ENCODE data around the gene ZNF512.
A peak's percentile ranks its signal among the peaks of the same experiment; 100 is the strongest.

The ZNF512 gene

DNA sequence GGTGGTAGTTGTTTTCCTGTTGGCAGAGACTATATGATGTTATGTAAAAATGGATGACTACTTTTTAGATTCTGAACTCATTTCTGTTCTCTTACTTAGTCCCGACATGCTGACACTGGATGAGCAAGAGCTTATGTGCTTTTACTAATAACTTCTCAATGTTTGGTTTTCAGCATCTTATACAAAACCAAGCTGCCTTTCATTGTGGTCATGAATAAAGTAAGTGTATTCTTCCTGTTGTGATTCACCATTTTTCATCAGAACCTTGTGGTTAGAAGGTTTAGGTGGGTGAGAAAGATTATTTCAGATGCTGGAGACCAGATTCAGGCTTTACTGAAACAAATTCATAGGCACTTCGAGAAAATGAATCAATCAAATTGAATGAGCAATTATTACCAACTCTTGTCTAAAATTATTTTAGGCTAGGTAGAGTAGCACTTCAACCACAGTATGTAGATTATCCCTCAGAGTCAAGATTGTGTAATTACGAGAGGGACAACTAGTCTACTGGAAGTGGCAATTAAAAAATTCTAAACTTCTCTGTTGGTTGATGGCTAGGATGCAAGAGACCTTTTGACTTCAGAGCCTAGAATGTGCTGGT lies 55.3 kb downstream of the ZNF512 start:
- DNase-seq, result no peak

DNA sequence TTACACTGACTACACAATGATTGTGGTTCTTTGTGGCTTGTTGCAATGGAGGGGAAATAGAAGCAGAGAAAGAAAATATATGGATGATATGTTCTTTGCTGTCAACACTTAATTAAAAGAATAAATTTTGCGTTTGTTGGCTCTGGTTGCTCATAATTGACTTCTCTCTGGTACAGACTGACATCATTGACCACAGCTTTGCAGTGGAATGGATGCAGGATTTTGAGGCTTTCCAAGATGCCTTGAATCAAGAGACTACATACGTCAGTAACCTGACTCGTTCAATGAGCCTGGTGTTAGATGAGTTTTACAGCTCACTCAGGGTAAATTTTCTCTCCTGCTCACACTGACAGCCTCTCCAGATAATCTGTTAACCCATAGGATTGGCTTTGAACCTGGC lies 55.9 kb downstream of the ZNF512 start:
- DNase-seq, result no peak

DNA sequence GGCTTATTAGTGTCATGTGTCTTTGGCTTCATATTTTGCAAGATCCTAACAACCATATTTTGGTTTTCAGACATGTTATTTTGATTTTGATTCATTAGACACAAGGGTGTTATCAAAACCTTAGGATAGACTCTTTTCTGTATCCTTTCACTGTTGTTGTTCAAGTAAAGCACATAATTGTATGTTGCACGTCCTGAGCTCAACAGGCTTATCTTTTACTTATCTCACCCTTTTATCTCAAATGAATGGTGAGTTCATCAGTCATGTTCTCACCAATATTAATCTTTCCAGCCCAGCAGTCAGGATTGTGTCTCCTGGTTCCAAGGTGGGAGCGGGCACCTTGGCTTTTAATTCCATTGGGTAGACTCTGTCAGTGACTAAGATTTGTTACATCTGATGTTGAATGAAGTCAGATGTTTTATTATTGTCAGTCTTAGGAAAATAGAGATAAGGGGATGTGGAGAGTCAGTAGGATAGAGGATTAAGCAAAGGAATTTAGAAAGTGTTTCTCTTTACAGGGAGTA lies 57.9 kb downstream of the ZNF512 start:
- DNase-seq, result no peak

DNA sequence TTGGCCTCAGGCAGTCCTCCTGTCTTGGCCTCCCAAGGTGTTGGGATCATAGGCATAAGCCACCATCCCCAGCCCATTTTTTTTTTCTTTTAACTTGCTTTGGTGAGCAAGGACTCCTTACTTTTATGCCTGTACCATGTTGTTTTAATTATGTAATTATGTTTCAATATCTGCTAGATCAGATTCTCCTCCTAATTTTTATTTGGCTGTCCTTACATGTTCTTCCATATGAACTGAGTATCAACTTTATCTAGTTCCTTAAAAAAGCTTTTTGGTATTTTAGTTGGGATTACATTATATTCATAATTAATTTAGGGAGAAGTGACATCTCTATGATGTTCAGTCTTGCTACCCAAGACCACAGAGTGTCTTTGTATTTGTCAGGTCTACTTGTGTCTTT lies 62.4 kb downstream of the ZNF512 start:
- no peak for DNase-seq

DNA sequence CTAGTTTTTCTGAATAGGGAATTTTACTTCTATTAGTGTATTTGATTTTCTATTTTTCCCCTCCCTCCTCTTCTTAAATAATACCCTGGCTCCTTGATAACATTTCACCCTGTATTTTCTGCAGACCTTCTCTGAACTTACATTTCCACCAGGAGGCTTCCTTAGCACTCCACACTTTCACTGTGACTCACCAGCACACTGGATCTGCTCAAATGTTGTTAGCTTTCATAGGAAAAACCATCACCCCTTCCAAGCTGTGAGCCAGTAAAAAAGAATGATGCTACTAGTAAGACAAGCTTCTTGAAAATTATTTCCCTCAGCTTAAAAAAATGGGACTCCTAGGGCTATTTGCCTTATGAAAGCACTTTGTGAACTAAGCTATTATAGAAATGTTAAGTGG lies 64.4 kb downstream of the ZNF512 start:
- no peak for DNase-seq

DNA sequence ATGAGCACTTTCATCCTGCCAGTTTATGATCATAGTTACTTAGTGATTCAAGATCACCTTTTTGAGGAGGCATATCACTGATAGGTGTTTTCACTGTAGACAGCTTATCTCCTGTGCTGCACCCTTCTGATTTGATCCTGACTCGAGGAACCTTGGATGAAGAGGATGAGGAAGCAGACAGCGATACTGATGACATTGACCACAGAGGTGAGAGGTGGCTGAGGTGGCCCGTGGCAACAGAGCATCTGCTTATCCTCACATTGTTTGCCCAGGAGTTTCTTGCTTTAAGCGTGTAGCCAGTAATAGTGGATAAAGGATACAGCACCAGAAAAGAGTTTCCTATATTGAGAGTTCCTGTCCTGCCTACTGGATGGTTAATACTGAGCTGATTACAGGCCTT lies 64.9 kb downstream of the ZNF512 start:
- DNase-seq, result no peak

DNA sequence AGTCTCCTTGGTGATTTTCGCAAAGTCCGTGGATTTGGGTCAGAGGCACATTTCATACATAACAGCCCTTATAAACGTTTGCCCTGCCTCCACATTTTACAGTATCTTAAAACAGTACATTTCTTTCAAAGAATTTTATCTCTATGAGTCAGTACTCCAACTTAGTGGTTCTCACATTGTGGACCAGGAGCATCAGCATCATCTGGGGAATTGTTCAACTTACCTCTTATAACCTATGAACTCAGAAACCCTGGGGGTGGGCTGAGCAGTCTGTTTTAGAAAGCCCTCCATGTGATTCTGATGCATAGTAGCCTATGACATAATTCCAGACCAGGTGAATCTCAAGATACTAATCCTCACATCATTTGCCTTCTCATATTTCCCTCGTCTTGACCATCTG lies 68.2 kb downstream of the ZNF512 start:
- no peak for DNase-seq

DNA sequence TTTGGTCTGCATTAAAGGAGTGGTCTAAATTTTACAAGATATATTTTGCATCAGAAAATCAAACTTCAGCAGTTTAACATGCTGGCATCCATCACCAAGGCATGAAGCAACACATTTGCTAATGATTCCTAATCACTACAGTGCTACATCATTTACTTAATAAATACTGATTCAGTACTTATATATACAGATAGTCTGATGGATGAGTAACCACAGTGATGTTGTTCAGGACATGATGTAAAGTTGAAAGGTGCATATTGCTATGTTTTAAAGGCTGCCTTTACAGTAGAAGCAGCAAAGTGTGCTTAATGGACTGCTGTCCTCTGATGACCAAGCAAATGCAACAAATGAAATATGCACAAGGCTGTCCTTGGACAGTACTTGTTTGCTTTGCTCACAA lies 69.5 kb downstream of the ZNF512 start:
- no peak for DNase-seq

DNA sequence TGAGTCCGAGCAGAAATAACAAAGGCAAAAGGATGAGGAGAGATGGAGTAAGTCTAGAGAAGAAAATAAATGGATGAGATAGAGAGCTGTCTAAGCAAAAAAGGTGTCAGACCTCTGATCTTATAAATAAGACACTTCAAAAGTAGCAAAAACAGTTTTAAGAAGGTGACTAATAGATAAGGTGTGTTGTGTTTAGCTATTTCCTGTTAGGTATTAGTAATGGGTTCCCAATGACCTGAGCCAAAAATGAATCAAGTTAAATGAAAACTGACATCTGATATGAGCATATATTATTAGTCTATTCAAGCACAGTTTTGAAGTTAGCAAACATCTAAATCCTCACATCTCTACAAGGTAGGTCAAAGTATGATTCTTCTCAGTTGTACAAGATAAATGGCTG lies 69.9 kb downstream of the ZNF512 start:
- no peak for DNase-seq

DNA sequence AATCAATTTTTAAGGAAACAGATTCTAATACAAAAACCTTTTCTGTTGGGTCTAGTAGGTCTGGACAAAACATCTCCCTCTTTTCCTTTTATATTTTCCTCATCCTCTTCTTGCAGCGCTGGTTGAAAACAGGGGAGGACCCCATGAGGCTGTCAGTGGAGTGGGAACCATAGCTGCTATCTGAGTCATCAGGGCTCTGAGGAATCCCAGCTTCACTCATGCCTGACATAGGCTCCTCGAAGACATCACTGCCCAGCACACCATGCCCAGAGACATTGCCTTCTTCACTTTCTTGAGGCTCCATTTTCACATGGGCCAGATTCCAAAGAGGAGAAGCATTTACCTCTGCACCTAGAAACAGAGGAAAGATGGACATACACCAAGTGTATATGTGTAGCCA lies 70.6 kb downstream of the ZNF512 start:
- no peak for DNase-seq

DNA sequence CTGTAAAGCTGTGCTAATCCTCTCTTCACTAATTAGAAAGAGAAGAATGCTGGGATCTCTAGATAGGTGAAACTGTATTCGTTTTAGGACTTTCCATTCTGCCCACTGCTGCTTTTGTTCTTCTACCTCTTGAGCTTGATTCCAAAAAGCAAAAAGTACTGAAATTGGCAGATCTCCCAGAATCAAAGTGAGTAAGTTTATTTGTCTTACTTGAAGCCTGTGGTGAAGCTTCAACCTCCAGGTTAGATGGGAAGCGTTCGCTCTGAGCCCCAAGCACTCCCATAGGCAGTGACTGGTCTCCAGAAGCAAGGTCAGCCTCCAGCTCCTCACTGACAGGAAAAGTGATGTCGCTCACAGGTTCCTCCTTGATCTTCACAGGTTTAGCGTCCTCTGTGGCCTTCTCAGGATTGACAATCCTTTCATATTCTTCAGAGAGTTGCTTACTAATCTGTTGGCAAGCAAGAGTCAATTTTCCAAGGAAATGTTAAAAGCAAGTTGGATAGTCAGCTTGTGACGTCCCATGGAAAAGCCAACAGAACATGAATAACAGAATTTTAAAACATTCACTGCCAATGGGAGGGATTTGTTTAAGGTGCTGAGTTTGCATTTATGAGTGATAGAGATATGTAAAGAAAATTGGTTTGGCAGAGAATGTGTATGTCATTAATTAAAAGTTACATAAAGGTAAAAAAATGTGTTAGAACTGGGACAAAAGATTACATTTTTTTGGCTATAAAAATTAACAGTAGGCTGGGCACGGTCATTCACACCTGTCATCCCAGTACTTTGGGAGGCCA lies 72.5 kb downstream of the ZNF512 start:
- DNase-seq, result no peak

DNA sequence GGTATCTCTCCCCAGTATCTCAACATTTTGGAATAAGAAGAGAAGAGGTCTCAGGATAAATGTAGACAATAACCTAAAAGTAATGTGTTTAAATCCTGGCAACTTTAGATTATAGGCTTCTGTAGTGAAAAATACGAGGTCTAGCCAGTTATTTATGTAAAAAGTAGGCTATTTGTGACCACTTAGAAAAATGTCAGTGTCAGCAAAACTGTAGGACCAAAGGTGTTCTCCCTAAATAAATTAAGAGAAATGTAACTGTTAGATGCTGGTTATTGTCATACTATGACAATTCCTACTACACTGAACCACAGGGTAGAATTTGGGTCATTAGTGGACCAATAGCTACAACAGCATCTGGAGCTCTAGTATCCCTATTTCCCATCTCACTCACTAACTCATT lies 78.5 kb downstream of the ZNF512 start:
- no peak for DNase-seq

DNA sequence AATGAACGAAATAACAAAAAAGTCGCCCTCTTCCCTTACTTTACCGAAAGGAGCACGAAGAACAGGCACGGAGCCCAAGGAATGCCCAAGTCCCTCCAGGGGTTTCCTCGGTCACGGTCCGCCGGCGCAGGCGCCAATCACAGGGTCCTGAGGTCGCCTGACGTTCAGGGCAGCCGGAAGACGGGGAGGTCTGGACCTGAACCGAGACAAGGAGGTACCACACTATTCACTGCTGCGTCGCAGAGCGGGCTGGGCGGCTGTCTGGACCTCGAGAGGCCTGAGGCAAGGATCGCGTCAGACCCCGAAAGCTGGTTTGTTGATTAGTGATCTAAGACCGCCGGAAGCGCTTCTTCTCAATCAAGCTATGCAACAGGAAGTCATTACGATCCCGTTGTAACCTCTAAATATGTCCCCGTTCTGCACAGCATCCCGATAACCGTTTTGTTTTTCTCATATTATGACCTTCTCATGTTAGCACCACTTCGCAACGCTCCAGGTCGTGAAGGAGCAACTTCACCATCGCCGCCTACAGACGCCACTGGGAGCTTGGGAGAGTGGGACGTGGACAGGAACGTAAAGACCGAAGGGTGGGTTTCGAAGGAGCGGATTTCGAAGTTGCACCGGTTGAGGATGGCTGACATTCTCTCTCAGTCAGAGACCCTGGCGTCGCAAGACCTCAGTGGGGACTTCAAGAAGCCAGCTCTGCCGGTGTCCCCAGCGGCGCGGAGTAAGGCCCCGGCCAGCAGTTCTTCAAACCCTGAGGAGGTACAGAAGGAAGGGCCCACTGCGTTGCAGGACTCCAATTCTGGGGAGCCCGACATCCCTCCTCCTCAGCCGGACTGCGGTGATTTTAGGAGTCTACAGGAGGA lies 80.7 kb downstream of the ZNF512 start, which contains the start of the genes SLC4A1AP and SUPT7L:
SLC4A1AP (plus strand) TSS at position 605 of the 869 bp plus-strand sequence; CDS start at position 631, 26 bp downstream.
SUPT7L (minus strand) TSS at position 330 of the 869 bp plus-strand sequence. CDS start 1,422 bp downstream, outside the sequence.
- DNase-seq, result peak; percentile 84

DNA sequence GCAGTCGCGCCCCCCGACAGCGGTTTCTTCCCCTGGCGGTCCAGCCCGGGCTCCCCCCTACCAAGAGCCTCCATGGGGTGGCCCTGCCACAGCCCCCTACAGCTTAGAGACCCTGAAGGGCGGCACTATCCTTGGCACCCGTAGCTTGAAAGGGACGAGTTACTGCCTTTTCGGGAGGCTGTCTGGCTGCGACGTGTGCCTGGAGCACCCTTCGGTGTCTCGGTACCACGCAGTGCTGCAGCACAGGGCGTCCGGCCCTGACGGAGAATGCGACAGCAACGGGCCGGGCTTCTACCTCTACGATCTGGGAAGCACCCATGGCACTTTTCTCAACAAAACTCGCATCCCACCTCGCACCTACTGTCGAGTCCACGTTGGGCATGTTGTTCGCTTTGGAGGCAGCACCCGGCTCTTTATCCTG lies 81.3 kb downstream of the ZNF512 start:
- peak; percentile 16 for DNase-seq

DNA sequence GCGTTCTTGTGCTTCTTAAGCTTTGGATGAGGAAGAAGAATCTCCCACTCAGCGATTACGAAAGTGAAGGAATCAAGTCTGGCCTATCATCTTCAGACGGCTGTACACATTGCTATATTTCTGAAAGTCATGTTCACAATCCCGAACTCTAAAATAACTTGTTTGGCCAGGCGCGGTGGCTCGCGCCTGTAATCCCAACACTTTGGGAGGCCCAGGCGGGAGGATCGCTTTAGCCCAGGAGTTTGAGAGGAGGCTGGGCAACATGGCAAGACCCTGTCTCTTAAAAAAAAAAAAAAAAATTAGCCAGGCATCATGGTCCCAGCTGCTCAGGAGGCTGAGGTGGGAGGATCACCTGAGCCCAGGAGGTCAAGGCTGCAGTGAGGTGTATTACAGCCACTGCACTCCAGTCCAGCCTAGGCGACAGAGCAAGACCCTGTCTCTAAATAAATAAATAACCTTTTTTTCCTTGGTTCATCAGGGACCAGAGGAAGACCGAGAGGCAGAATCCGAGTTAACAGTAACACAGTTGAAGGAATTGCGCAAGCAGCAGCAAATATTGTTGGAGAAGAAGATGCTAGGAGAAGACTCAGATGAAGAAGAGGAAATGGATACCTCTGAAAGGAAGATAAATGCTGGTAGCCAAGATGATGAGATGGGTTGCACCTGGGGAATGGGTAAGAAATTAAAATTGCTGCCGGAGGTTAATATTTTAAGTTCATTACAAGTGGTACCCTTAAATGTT lies 82.0 kb downstream of the ZNF512 start:
- no peak for DNase-seq

DNA sequence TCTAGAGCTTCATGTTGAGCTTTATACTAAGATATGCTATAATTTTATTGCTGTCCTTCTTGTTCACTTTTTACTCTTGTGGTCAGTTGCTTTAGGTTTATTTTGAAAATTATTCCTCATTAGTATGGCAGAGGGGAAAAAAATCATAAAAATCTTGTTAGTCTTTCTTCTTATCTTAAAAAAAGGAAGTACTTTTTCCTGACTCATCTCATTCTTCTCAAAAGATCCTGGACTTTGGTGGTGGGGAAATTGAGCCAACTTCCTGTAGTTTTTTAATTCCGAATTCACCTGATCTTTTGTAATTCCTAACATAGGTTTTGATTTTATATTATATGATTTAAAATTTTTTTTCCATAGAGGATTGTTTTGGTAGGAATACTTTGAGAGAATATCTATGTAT lies 84.6 kb downstream of the ZNF512 start:
- DNase-seq, result no peak

DNA sequence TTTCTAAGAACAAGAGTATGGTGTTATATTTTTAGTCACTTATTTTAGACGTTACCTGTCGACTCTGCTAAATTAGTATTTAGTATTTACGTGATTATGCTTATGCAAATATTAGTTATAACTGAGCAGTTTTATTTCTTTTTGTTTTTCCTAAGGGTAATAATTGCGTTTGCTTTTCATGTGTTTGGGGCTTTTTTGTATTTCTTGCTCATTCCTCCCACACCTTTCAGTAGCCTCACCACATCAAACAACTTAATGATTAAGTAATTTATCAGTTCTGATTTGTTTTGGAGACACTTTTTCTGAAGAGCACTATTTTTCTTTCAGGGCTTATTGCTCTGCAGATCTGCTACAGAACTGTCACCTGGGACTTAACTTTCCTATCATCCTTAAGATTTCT lies 88.4 kb downstream of the ZNF512 start:
- no peak for DNase-seq

All from NCI-H69 (cell line).